Activated naive CD8-positive, alpha-beta T cell treated with anti-CD3 and anti-CD28 coated beads, Interleukin-2, amount 50 U/mL, for 24 hours (primary cell): Measurements from ENCODE around the gene GPR84.
A peak's percentile ranks its signal among the peaks of the same experiment; 100 is the strongest.

Source experiments
- ATAC-seq: fragments of 150-1000 bp; cut with Tn5 transposase; one replicate; pipeline ENCODE4 v1.10.0; 2021
- DNase-seq: peaks from one replicate; pipeline ENCODE4 v3.0.0; 2021
- H3K27ac Mint-ChIP-seq: one replicate; pipeline ENCODE4 v1.8.0; 2021; ENCODE audit warnings: mild to moderate bottlenecking, mixed read lengths
- H3K27me3 Mint-ChIP-seq: one replicate; pipeline ENCODE4 v1.8.0; 2021; ENCODE audit warnings: mixed read lengths
- H3K36me3 Mint-ChIP-seq: one replicate; pipeline ENCODE4 v1.8.0; 2021; ENCODE audit warnings: low read depth, mixed read lengths
- H3K4me1 Mint-ChIP-seq: one replicate; pipeline ENCODE4 v1.8.0; 2021; ENCODE audit warnings: mixed read lengths
- H3K4me3 Mint-ChIP-seq: one replicate; pipeline ENCODE4 v1.8.0; 2021; ENCODE audit warnings: mild to moderate bottlenecking, moderate library complexity, mixed read lengths
- H3K9me3 Mint-ChIP-seq: one replicate; pipeline ENCODE4 v1.8.0; 2021; ENCODE audit warnings: mixed read lengths

The GPR84 gene

GRCh38 chr12:54386403-54387113, 22.3 kb upstream of the GPR84 start:
- Mint-ChIP-seq H3K27ac (no peak overlapping the region), H3K27me3 (no peaks in the 10 kb centered on the region), H3K4me3 (no peak overlapping the region), H3K9me3 (no peaks in the 10 kb centered on the region), H3K4me1 (peaks cover 33% of the 10 kb centered on the region), H3K36me3 (no peaks in the 10 kb centered on the region)
- ATAC-seq, result no peak
- no peak for DNase-seq

GRCh38 chr12:54385251-54385914, 21.1 kb upstream of the GPR84 start:
- ATAC-seq (no peak), DNase-seq (no peak)
- no peaks in the 10 kb centered on the region for H3K9me3 Mint-ChIP-seq
- H3K27ac Mint-ChIP-seq, result peak overlapping the region; percentile 20
- H3K4me3 Mint-ChIP-seq, result no peak overlapping the region
- H3K27me3 Mint-ChIP-seq, result no peaks in the 10 kb centered on the region
- peaks cover 33% of the 10 kb centered on the region for H3K4me1 Mint-ChIP-seq
- no peaks in the 10 kb centered on the region for H3K36me3 Mint-ChIP-seq

GRCh38 chr12:54384591-54385041, 20.3 kb upstream of the GPR84 start, which contains the start of gene ZNF385A:
ZNF385A (minus strand) TSS chr12:54384733; CDS start chr12:54384514, 219 bp downstream.
- ATAC-seq (no peak), DNase-seq (no peak)
- H3K36me3 Mint-ChIP-seq, result no peaks in the 10 kb centered on the region
- H3K4me3 Mint-ChIP-seq, result no peak within 1 kb of the TSS
- no peaks in the 10 kb centered on the region for H3K9me3 Mint-ChIP-seq
- peak within 1 kb of the TSS; percentile 20 for H3K27ac Mint-ChIP-seq
- H3K27me3 Mint-ChIP-seq, result no peaks in the 10 kb centered on the region
- H3K4me1 Mint-ChIP-seq, result peaks cover 32% of the 10 kb centered on the region

- Mint-ChIP-seq H3K4me3 (no peak overlapping the region), H3K4me1 (peaks cover 32% of the 10 kb centered on the region), H3K27ac (peak overlapping the region; percentile 44), H3K36me3 (no peaks in the 10 kb centered on the region), H3K9me3 (no peaks in the 10 kb centered on the region), H3K27me3 (peaks cover 2% of the 10 kb centered on the region)
- no peak for DNase-seq
- ATAC-seq, result peak; percentile 78
Observed at GRCh38 chr12:54383041-54383609, 18.8 kb upstream of the GPR84 start.

GRCh38 chr12:54381136-54381535, 16.9 kb upstream of the GPR84 start:
- H3K4me1 Mint-ChIP-seq, result peaks cover 25% of the 10 kb centered on the region
- no peak overlapping the region for H3K27ac Mint-ChIP-seq
- no peak overlapping the region for H3K4me3 Mint-ChIP-seq
- DNase-seq (no peak), ATAC-seq (no peak)
- no peaks in the 10 kb centered on the region for H3K36me3 Mint-ChIP-seq
- H3K27me3 Mint-ChIP-seq, result peaks cover 2% of the 10 kb centered on the region
- no peaks in the 10 kb centered on the region for H3K9me3 Mint-ChIP-seq

- Mint-ChIP-seq H3K27me3 (peaks cover 2% of the 10 kb centered on the region), H3K4me1 (peaks cover 21% of the 10 kb centered on the region), H3K36me3 (no peaks in the 10 kb centered on the region), H3K27ac (no peak overlapping the region), H3K4me3 (peak overlapping the region; percentile 26), H3K9me3 (no peaks in the 10 kb centered on the region)
- DNase-seq, result peak; percentile 95
- peak; percentile 82 for ATAC-seq
Observed at GRCh38 chr12:54379398-54380201, 15.3 kb upstream of the GPR84 start.

GRCh38 chr12:54378796-54379397, 14.6 kb upstream of the GPR84 start:
- Mint-ChIP-seq H3K36me3 (no peaks in the 10 kb centered on the region), H3K27me3 (peaks cover 2% of the 10 kb centered on the region), H3K4me3 (peak overlapping the region; percentile 24), H3K4me1 (peaks cover 22% of the 10 kb centered on the region), H3K27ac (no peak overlapping the region), H3K9me3 (no peaks in the 10 kb centered on the region)
- ATAC-seq (no peak), DNase-seq (no peak)

GRCh38 chr12:54377797-54378515, 13.7 kb upstream of the GPR84 start:
- Mint-ChIP-seq H3K9me3 (no peaks in the 10 kb centered on the region), H3K27ac (no peak overlapping the region), H3K4me3 (peak overlapping the region; percentile 24), H3K36me3 (no peaks in the 10 kb centered on the region), H3K27me3 (peaks cover 2% of the 10 kb centered on the region), H3K4me1 (peaks cover 23% of the 10 kb centered on the region)
- DNase-seq (no peak), ATAC-seq (no peak)

GRCh38 chr12:54377007-54377406, 12.7 kb upstream of the GPR84 start:
- Mint-ChIP-seq H3K4me1 (peaks cover 27% of the 10 kb centered on the region), H3K27me3 (peaks cover 2% of the 10 kb centered on the region), H3K9me3 (no peaks in the 10 kb centered on the region), H3K4me3 (no peak overlapping the region), H3K36me3 (no peaks in the 10 kb centered on the region), H3K27ac (no peak overlapping the region)
- ATAC-seq (no peak), DNase-seq (no peak)

GRCh38 chr12:54376596-54376995, 12.3 kb upstream of the GPR84 start:
- H3K4me3 Mint-ChIP-seq, result no peak overlapping the region
- no peak for DNase-seq
- ATAC-seq, result no peak
- H3K36me3 Mint-ChIP-seq, result no peaks in the 10 kb centered on the region
- H3K27me3 Mint-ChIP-seq, result peaks cover 2% of the 10 kb centered on the region
- no peak overlapping the region for H3K27ac Mint-ChIP-seq
- H3K9me3 Mint-ChIP-seq, result no peaks in the 10 kb centered on the region
- peaks cover 30% of the 10 kb centered on the region for H3K4me1 Mint-ChIP-seq

- Mint-ChIP-seq H3K27ac (no peak overlapping the region), H3K36me3 (no peaks in the 10 kb centered on the region), H3K27me3 (peaks cover 2% of the 10 kb centered on the region), H3K4me3 (no peak overlapping the region), H3K9me3 (no peaks in the 10 kb centered on the region), H3K4me1 (peaks cover 30% of the 10 kb centered on the region)
- no peak for DNase-seq
- no peak for ATAC-seq
Observed at GRCh38 chr12:54375259-54375579, 10.9 kb upstream of the GPR84 start.

GRCh38 chr12:54374562-54375258, 10.4 kb upstream of the GPR84 start:
- DNase-seq (no peak), ATAC-seq (no peak)
- H3K9me3 Mint-ChIP-seq, result no peaks in the 10 kb centered on the region
- no peak overlapping the region for H3K27ac Mint-ChIP-seq
- no peak overlapping the region for H3K4me3 Mint-ChIP-seq
- H3K4me1 Mint-ChIP-seq, result peaks cover 28% of the 10 kb centered on the region
- no peaks in the 10 kb centered on the region for H3K36me3 Mint-ChIP-seq
- H3K27me3 Mint-ChIP-seq, result peaks cover 2% of the 10 kb centered on the region
